Mesothelial cell of epicardium (in vitro differentiated cells): Measurements from ENCODE around the gene MTA1. TPM values are rescaled to one million over a fixed set of nuclear protein-coding genes. Genes with fewer than 3 reads are reported as not detected.

Source experiments
- DNase-seq, 2 experiments: peaks; one replicate each; pipeline ENCODE4 v3.0.0; 2021; ENCODE audit warnings: low spot score in 2 of 2; ENCODE audit not compliant: unreplicated experiment in 2 of 2
- H3K27ac Mint-ChIP-seq: 2 replicates; pipeline ENCODE4 v1.8.0; 2021; ENCODE audit warnings: mixed read lengths
- H3K27me3 Mint-ChIP-seq: 2 replicates; pipeline ENCODE4 v1.8.0; 2021; ENCODE audit warnings: low read depth, mixed read lengths
- H3K36me3 Mint-ChIP-seq: 2 replicates; pipeline ENCODE4 v1.8.0; 2021; ENCODE audit warnings: mixed read lengths
- H3K4me1 Mint-ChIP-seq: 2 replicates; pipeline ENCODE4 v1.8.0; 2021; ENCODE audit warnings: mixed read lengths
- H3K4me3 Mint-ChIP-seq: 2 replicates; pipeline ENCODE4 v1.8.0; 2021; ENCODE audit warnings: mild to moderate bottlenecking, moderate library complexity, mixed read lengths
- H3K9me3 Mint-ChIP-seq: 2 replicates; pipeline ENCODE4 v1.8.0; 2021; ENCODE audit warnings: mixed read lengths
- CTCF ChIP-seq: fragments of 200-600 bp; sonication (generic); IDR thresholded peaks from one replicate; pipeline ENCODE4 v1.5.0; 2021; ENCODE audit warnings: antibody characterized with exemption; ENCODE audit not compliant: unreplicated experiment
- total RNA-seq: library from RNA; stranded (reverse); gene quantifications from 3 replicates; pipeline ENCODE4 v1.2.1, GENCODE V29; 2021

MTA1 gene
- total RNA-seq, 1 donor from 2014 or later, result 259 TPM

GRCh38 chr14:105467249-105467941, 47.8 kb downstream of the MTA1 start:
- no peak overlapping the region for H3K27ac Mint-ChIP-seq
- TF ChIP-seq CTCF, result no peak
- no peak for DNase-seq
- H3K4me1 Mint-ChIP-seq, result peaks cover 3% of the 10 kb centered on the region
- H3K27me3 Mint-ChIP-seq, result no peaks in the 10 kb centered on the region
- no peak overlapping the region for H3K4me3 Mint-ChIP-seq
- H3K36me3 Mint-ChIP-seq, result peaks cover 2% of the 10 kb centered on the region
- H3K9me3 Mint-ChIP-seq, result no peaks in the 10 kb centered on the region

- Mint-ChIP-seq H3K27ac (no peak overlapping the region), H3K36me3 (peaks cover 2% of the 10 kb centered on the region), H3K27me3 (no peaks in the 10 kb centered on the region), H3K9me3 (no peaks in the 10 kb centered on the region), H3K4me1 (peaks cover 3% of the 10 kb centered on the region), H3K4me3 (no peak overlapping the region)
- no peak for TF ChIP-seq CTCF
- DNase-seq, result no peak
These were observed 48.4 kb downstream of the MTA1 start for GRCh38 chr14:105467942-105468471.

- no peaks in the 10 kb centered on the region for H3K27me3 Mint-ChIP-seq
- no peak overlapping the region for H3K4me3 Mint-ChIP-seq
- no peak for TF ChIP-seq CTCF
- H3K4me1 Mint-ChIP-seq, result peaks cover 3% of the 10 kb centered on the region
- H3K36me3 Mint-ChIP-seq, result peaks cover 2% of the 10 kb centered on the region
- no peaks in the 10 kb centered on the region for H3K9me3 Mint-ChIP-seq
- no peak overlapping the region for H3K27ac Mint-ChIP-seq
- no peak for DNase-seq
These were observed 49.1 kb downstream of the MTA1 start for GRCh38 chr14:105468621-105469241.

GRCh38 chr14:105469456-105470349, 50.1 kb downstream of the MTA1 start:
- Mint-ChIP-seq H3K36me3 (peaks cover 2% of the 10 kb centered on the region), H3K4me3 (no peak overlapping the region), H3K4me1 (peaks cover 3% of the 10 kb centered on the region), H3K27ac (no peak overlapping the region), H3K9me3 (no peaks in the 10 kb centered on the region), H3K27me3 (no peaks in the 10 kb centered on the region)
- no peak for DNase-seq
- no peak for TF ChIP-seq CTCF

GRCh38 chr14:105470350-105471296, 51.0 kb downstream of the MTA1 start:
- peaks cover 4% of the 10 kb centered on the region for H3K4me1 Mint-ChIP-seq

More at GRCh38 chr14:105470350-105471296, 51.0 kb downstream of the MTA1 start:
- H3K4me3 Mint-ChIP-seq, result no peak overlapping the region
- H3K36me3 Mint-ChIP-seq, result no peaks in the 10 kb centered on the region
- no peak for DNase-seq
- H3K9me3 Mint-ChIP-seq, result no peaks in the 10 kb centered on the region
- peaks cover 4% of the 10 kb centered on the region for H3K27me3 Mint-ChIP-seq
- no peak for TF ChIP-seq CTCF
- no peak overlapping the region for H3K27ac Mint-ChIP-seq
